LNCAP (cell line): ENCODE data around the gene CRAT.

ENCODE experiments used
- TF ChIP-seq, protein P1 (sequence below): fragments of 450-650 bp; IDR thresholded peaks from 2 replicates; pipeline ENCODE4 v1.5.1; 2017; ENCODE audit warnings: mild to moderate bottlenecking

The CRAT gene

DNA sequence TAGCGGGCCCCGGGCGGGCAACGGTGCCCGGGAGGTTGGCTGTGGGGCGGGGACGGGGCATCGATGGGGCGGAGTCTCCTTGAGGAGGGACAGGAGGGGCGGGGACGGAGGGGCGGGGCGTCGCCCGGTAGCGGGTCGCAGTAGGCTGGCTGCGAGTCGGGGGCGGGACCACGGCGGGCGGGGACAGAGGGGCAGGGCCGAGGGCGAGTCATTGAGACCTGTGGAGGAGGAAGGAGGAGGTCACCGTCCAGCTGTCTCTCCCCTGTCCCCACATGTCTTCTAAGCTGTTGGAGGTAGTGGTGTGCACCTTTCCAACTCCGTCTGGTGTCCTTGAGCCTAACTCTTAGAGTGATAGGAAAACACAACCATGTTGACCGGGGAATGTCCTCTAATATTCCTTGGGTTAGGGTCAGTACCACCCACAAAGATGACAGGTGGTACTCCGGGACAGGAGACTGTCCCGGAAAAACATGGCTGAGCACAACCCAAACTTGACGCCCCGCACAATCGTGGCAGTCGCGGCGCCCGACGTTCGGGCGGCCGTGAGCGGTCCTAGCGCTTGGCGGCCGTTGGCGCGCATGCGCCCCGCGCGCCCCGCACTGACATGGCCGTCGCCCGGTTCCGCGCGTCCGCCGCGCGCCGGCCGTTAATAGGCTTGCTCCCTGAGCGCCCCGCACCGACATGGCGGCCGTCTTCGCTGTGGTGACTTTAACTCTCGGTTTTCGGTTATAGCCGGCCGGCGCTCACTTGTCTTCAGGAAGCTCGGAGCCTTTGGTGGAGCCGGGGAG, at the start of gene CRAT, which contains the start of gene PTPA:
TSS of gene CRAT (minus strand) at position 54 of the 788 bp plus-strand sequence. CDS start 284 bp downstream, outside the sequence.
TSS of gene PTPA (plus strand) at position 676 of the 788 bp plus-strand sequence. CDS start 186 bp downstream, outside the sequence.
- TF ChIP-seq, protein P1, sequence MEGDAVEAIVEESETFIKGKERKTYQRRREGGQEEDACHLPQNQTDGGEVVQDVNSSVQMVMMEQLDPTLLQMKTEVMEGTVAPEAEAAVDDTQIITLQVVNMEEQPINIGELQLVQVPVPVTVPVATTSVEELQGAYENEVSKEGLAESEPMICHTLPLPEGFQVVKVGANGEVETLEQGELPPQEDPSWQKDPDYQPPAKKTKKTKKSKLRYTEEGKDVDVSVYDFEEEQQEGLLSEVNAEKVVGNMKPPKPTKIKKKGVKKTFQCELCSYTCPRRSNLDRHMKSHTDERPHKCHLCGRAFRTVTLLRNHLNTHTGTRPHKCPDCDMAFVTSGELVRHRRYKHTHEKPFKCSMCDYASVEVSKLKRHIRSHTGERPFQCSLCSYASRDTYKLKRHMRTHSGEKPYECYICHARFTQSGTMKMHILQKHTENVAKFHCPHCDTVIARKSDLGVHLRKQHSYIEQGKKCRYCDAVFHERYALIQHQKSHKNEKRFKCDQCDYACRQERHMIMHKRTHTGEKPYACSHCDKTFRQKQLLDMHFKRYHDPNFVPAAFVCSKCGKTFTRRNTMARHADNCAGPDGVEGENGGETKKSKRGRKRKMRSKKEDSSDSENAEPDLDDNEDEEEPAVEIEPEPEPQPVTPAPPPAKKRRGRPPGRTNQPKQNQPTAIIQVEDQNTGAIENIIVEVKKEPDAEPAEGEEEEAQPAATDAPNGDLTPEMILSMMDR: no peak

DNA sequence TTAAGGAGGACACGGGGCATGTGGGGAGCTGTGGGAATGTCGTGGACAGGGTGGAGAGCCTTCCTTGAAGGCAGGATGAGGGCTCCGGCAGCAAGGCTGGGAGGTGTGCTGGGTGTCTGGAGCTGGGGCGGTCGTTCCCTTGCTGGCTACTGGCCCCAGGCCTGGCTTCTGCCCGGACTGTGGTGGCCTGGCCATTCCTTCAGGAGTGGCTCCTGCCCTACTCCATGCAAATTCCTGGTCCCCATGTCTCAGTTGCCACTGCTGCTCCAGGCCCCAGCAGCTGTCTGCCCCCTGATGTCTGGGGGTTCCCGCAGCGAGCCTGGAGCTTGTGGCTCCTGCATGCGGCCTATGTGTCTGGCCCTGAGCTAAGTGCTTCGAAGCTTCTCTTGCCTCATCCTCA, 45.6 kb upstream of the CRAT start:
- TF ChIP-seq, protein P1: no peak

DNA sequence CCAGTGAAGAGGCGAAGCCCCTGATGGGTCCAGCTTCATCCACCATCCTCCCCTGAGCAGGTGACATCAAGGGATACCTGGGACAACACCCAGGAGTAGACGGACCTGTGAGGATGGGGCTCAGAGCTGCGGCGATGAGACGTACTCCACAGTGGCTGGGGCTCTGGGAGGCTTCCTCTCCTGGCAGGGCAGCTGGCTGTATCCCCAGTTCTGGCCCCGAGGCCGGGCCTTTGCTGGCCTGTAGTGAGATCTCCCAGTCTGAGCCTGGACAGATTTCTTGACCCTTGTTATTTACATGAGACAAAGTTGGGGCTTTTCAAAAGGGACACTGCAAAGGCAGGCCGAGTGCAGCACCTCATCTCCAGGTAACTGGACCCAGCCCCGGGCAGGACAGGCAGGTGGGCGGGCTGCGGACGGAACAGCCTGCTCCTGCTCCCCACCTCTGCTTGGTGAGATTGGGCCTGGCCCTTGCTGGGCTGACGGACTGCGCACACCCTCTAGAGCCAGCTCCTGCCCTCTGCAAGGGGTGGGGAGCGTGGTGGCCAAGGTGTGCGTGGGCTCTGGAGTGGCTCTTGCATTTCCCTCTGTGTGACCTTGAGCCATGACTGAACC, 44.4 kb upstream of the CRAT start:
- TF ChIP-seq, protein P1: no peak

DNA sequence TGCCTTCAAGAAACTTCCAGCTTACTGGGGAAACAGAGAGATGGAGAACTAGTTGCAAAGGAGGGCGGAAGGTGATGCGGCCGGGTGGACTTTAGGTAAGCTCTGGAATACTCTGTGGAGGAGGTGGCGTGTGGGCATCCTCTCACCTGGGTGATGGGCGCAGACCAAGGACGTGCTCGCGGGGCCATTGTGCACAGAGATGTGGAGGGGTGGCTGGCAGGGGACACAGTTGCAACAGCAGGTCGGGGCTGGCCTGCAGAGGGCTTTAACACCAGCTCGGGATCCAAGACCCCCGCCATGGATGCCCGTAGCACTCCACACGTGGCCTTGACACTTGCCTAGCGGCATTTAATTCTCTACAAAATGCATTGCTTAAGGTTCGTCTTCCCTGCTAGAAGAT, 40.9 kb upstream of the CRAT start:
- TF ChIP-seq, protein P1: no peak

DNA sequence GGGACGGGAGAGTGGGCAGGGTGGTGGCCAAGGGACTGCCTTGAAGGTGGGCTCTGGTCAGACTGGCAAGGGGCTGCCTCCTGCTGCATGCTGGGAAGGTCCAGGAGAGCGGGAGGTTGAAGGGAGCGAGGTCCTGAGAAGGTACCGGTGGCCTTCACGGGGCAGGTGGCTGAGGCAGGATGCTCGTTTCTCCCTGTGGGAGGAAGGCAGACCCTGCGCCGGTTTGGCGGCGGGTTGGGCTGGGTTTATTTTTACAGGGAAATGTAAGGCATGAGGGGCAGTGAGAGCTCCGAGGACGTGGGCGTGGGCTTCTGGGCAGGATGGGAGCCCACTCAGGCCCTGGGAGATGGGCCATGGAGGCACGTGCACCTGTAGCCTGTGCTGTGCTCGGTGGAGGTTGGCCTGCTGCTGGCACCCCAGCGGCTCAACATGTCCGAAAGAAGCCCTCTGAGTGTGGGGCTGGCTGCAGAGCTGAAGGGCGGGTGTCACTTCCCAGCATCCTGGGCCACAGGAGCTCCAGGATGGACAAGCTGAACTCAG, 40.1 kb upstream of the CRAT start:
- TF ChIP-seq, protein P1: no peak

DNA sequence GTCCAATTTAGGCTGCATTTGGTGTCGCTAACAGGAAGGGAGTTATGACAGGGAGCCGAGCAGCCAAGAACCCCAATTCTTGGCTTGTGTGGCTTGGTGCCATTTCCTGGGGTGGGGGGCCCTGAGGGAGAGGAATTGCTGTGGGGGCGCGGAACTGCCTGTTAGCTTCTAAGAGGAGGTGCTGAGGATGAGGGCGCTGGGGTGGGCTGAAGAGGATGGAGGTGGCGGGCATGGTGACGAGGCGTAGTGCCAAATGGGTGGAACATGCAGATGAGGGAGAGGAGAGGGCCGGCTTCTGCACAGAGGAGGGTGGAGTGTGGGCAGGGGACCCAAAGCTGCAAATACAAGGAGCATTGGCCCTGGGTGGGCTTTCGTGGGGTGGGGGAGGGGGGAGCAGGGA, 39.5 kb upstream of the CRAT start:
- TF ChIP-seq, protein P1: no peak

DNA sequence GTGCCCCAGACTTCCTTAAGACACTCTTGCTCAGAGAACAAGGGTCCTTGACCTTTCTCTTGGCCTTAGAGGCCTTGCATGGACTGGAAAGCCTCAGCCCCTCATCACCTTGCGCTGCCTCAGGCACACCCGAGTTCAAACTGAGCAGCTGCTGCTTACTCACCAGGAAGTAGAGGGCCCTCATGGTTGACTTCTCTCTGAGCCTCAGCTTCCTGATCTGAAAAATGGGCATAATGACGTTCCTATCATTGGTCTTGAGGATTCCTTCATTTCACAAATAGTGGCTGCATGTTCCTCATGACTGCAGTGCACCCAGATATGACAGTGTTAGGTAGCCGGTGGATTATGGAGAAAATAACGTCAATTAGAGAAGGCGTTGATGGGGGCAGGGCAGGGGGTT, 38.8 kb upstream of the CRAT start:
- TF ChIP-seq, protein P1: no peak
